Breast epithelium (tissue), 3 donors: ENCODE data around the gene OLFML2A.

Source experiments
- POLR2A ChIP-seq: fragments of 450-650 bp; IDR thresholded peaks from one replicate; pipeline ENCODE4 v1.6.1; 2016; ENCODE audit warnings: antibody characterized with exemption, mild to moderate bottlenecking, moderate library complexity
- TF ChIP-seq, protein P1 (sequence below), 3 donors: fragments of 450-650 bp; IDR thresholded peaks; one replicate each; pipeline ENCODE4 v1.5.1; 2016 to 2017; ENCODE audit warnings: antibody characterized with exemption in 3 of 3, mild to moderate bottlenecking in 3 of 3, moderate library complexity in 3 of 3

DNA sequence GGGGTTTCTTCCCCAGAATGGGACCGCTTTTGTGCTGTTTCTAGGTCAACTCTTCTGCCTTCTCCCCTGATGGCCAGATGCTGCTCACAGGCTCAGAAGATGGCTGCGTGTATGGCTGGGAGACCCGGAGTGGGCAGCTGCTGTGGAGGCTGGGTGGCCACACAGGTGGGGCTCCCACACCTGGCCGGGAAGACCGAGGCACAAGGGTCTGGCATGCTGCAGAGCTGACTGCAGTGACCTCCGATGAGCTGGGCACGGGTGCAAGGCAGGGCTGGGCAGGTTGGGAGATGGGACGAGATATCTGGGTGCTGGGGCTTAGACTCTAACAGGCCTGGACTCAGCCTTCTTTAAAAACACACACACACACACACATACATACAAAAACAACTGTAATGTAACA lies 77.2 kb downstream of the OLFML2A start:
- TF ChIP-seq, protein P1, sequence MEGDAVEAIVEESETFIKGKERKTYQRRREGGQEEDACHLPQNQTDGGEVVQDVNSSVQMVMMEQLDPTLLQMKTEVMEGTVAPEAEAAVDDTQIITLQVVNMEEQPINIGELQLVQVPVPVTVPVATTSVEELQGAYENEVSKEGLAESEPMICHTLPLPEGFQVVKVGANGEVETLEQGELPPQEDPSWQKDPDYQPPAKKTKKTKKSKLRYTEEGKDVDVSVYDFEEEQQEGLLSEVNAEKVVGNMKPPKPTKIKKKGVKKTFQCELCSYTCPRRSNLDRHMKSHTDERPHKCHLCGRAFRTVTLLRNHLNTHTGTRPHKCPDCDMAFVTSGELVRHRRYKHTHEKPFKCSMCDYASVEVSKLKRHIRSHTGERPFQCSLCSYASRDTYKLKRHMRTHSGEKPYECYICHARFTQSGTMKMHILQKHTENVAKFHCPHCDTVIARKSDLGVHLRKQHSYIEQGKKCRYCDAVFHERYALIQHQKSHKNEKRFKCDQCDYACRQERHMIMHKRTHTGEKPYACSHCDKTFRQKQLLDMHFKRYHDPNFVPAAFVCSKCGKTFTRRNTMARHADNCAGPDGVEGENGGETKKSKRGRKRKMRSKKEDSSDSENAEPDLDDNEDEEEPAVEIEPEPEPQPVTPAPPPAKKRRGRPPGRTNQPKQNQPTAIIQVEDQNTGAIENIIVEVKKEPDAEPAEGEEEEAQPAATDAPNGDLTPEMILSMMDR (IDR thresholded peaks at IDR 0.05), result no peak
- no peak for TF ChIP-seq POLR2A
